CD14-positive monocyte (primary cell): Measurements from ENCODE around the gene SERPINB13. TPM values are rescaled to one million over a fixed set of nuclear protein-coding genes. Genes with fewer than 3 reads are reported as not detected.

Source experiments
- DNase-seq, 3 donors: peaks; one replicate each; pipeline ENCODE4 v3.0.0-alpha.2; 2011 to 2022
- H2AFZ ChIP-seq: 2 replicates; pipeline ENCODE4 v1.6.0; 2012; ENCODE audit warnings: mild to moderate bottlenecking, low read depth, low read length, inconsistent platforms; ENCODE audit not compliant: insufficient read depth, poor library complexity, severe bottlenecking
- H3K27ac ChIP-seq, 2 donors: 1 replicate in 1 of 2; 2 replicates in 1 of 2; pipeline ENCODE4 v1.5.1; 2012 to 2013; ENCODE audit warnings: low read length in 2 of 2, control low read depth in 1 of 2, inconsistent platforms in 1 of 2, low read depth in 1 of 2, mild to moderate bottlenecking in 1 of 2
- H3K27me3 ChIP-seq, 2 donors: one replicate each; pipeline versions ENCODE4 v1.6.0 to v1.6.1; 2011 to 2013; ENCODE audit warnings: low read length in 2 of 2; ENCODE audit not compliant: control insufficient read depth in 2 of 2, insufficient read depth in 2 of 2
- H3K36me3 ChIP-seq, 2 donors: replicated peaks in 1 of 2; 1 replicate in 1 of 2; 2 replicates in 1 of 2; pipeline versions ENCODE4 v1.5.1 to v1.6.1; 2012 to 2013; ENCODE audit warnings: low read length in 2 of 2, control low read depth in 1 of 2, inconsistent platforms in 1 of 2, mild to moderate bottlenecking in 1 of 2; ENCODE audit not compliant: insufficient read depth in 2 of 2, control insufficient read depth in 1 of 2
- H3K4me1 ChIP-seq, 2 donors: 1 replicate in 1 of 2; 2 replicates in 1 of 2; pipeline versions ENCODE4 v1.5.1 to v1.6.1; 2012 to 2013; ENCODE audit warnings: low read length in 2 of 2, control low read depth in 1 of 2, inconsistent platforms in 1 of 2, mild to moderate bottlenecking in 1 of 2, moderate library complexity in 1 of 2; ENCODE audit not compliant: insufficient read depth in 2 of 2, control insufficient read depth in 1 of 2
- H3K4me2 ChIP-seq: replicated peaks from 2 replicates; pipeline ENCODE3; 2012; ENCODE audit warnings: low read length, moderate library complexity, mild to moderate bottlenecking; ENCODE audit not compliant: poor library complexity, severe bottlenecking; ENCODE audit errors: extremely low read depth
- H3K4me3 ChIP-seq, 3 experiments: fragments of 200-600 bp in 1 of 3; sonication (generic) in 1 of 3; replicated peaks in 1 of 3; 1 replicate in 2 of 3; 2 replicates in 1 of 3; pipeline ENCODE4 v1.5.1; 2011 to 2013; ENCODE audit warnings: low read length in 3 of 3, mild to moderate bottlenecking in 3 of 3, control low read depth in 2 of 3, low read depth in 2 of 3, inconsistent platforms in 1 of 3, moderate library complexity in 1 of 3
- H3K79me2 ChIP-seq: 2 replicates; pipeline ENCODE4 v1.6.0; 2012; ENCODE audit warnings: mild to moderate bottlenecking, control low read depth, inconsistent platforms, low read length, moderate library complexity; ENCODE audit not compliant: insufficient read depth
- H3K9ac ChIP-seq: 2 replicates; pipeline ENCODE4 v1.6.0; 2017; ENCODE audit warnings: low read length, mild to moderate bottlenecking; ENCODE audit not compliant: insufficient read depth, poor library complexity, severe bottlenecking
- H3K9me3 ChIP-seq, 2 donors: replicated peaks in 1 of 2; 1 replicate in 1 of 2; 2 replicates in 1 of 2; pipeline versions ENCODE4 v1.5.1 to v1.6.1; 2012 to 2013; ENCODE audit warnings: low read length in 2 of 2, control low read depth in 1 of 2; ENCODE audit not compliant: control insufficient read depth in 1 of 2, insufficient read depth in 1 of 2
- H4K20me1 ChIP-seq: 2 replicates; pipeline ENCODE4 v1.6.0; 2012; ENCODE audit warnings: mild to moderate bottlenecking, low read length, control low read depth, moderate library complexity; ENCODE audit not compliant: insufficient read depth
- H3K27ac Mint-ChIP-seq, 7 donors: one replicate each; pipeline ENCODE4 v1.8.0; 2020; ENCODE audit warnings: mild to moderate bottlenecking in 7 of 7, mixed read lengths in 7 of 7, moderate library complexity in 6 of 7, inconsistent platforms in 2 of 7
- H3K27me3 Mint-ChIP-seq, 3 donors: one replicate each; pipeline ENCODE4 v1.8.0; 2021 to 2022; ENCODE audit warnings: low read depth in 3 of 3, mild to moderate bottlenecking in 3 of 3, mixed read lengths in 3 of 3, moderate library complexity in 3 of 3, inconsistent platforms in 1 of 3
- H3K36me3 Mint-ChIP-seq, 2 donors: one replicate each; pipeline ENCODE4 v1.8.0; 2020; ENCODE audit warnings: mixed read lengths in 2 of 2, inconsistent platforms in 1 of 2, mild to moderate bottlenecking in 1 of 2
- H3K4me1 Mint-ChIP-seq: one replicate; pipeline ENCODE4 v1.8.0; 2020; ENCODE audit warnings: mild to moderate bottlenecking, mixed read lengths
- H3K4me3 Mint-ChIP-seq, 2 donors: one replicate each; pipeline ENCODE4 v1.8.0; 2020; ENCODE audit warnings: mild to moderate bottlenecking in 2 of 2, mixed read lengths in 2 of 2, moderate library complexity in 1 of 2
- H3K9me3 Mint-ChIP-seq, 7 donors: one replicate each; pipeline ENCODE4 v1.8.0; 2020 to 2022; ENCODE audit warnings: mixed read lengths in 7 of 7, mild to moderate bottlenecking in 6 of 7, moderate library complexity in 6 of 7, inconsistent platforms in 2 of 7
- CTCF ChIP-seq: fragments of 200-600 bp; IDR thresholded peaks from one replicate; pipeline ENCODE4 v1.8.0; 2022; ENCODE audit warnings: antibody characterized with exemption, mild to moderate bottlenecking
- WGBS: methylation state at CpG from one replicate; pipeline ENCODE4 v1.1.5; 2013; ENCODE audit warnings: missing lambda C conversion rate; ENCODE audit not compliant: insufficient coverage; 5-methylcytosine and 5-hydroxymethylcytosine counted together
- intact Hi-C, 2 donors: fragments of 100-400 bp; cut with micrococcal nuclease; formaldehyde crosslinking; loops; one replicate each; pipeline versions ENCODE4 v1.15.0 to v1.15.1; 2023
- polyA plus RNA-seq, 3 donors: library from polyadenylated mRNA; depleted of rRNA in 1 of 3; unstranded in 2 of 3; stranded (reverse) in 1 of 3; fragments of 300-500 nt in 2 of 3; fragments of >200 nt in 1 of 3; fragmentation: Illumina TruSeq in 2 of 3; gene quantifications; 1 replicate in 2 of 3; 2 replicates in 1 of 3; pipeline ENCODE4 v1.2.3, GENCODE V29; 2012 to 2021

The SERPINB13 gene
- polyA plus RNA-seq, 3 donors, result not detected

GRCh38 chr18:63586431-63586830 lies 712 bp upstream of the SERPINB13 start:
- no peaks in the 10 kb centered on the region for H3K36me3 ChIP-seq
- Mint-ChIP-seq H3K27me3 (no peaks in the 10 kb centered on the region), H3K9me3 (peaks cover 3 to 10% (median 7%) of the 10 kb centered on the region in 7 donors), H3K36me3 (no peaks in the 10 kb centered on the region), H3K4me3 (no peak overlapping the region), H3K27ac (no peak overlapping the region), H3K4me1 (peaks cover 47% of the 10 kb centered on the region)
- H3K9ac ChIP-seq, result no peak overlapping the region
- peaks cover 44 to 48% of the 10 kb centered on the region in 2 donors for H3K4me1 ChIP-seq
- no peak overlapping the region for H3K4me2 ChIP-seq
- no peak for TF ChIP-seq CTCF
- H4K20me1 ChIP-seq, result no peaks in the 10 kb centered on the region
- DNase-seq, result no peak
- H3K27me3 ChIP-seq, result no peaks in the 10 kb centered on the region
- H3K9me3 ChIP-seq, result no peaks in the 10 kb centered on the region
- no peaks in the 10 kb centered on the region for H3K79me2 ChIP-seq
- H3K27ac ChIP-seq, result no peak overlapping the region
- intact Hi-C loops, result no loop called here
- no peak overlapping the region for H3K4me3 ChIP-seq
- no peak overlapping the region for H2AFZ ChIP-seq
- 100% methylated on average over 4 of the region's 4 CpGs for WGBS

- H3K4me1 Mint-ChIP-seq, result peaks cover 47% of the 10 kb centered on the region
- no CpG with 5 or more reads among the region's 5 CpGs for WGBS
These were observed 1.8 kb downstream of the SERPINB13 start for GRCh38 chr18:63588909-63589308.

More at GRCh38 chr18:63588909-63589308, 1.8 kb downstream of the SERPINB13 start:
- no peak overlapping the region for H3K4me3 ChIP-seq
- H3K27ac Mint-ChIP-seq, result no peak overlapping the region
- H3K36me3 ChIP-seq, result no peaks in the 10 kb centered on the region
- TF ChIP-seq CTCF, result no peak
- no peak overlapping the region for H2AFZ ChIP-seq
- H4K20me1 ChIP-seq, result no peaks in the 10 kb centered on the region
- no peak overlapping the region for H3K27ac ChIP-seq
- DNase-seq, result peak in 1 of 3 donors; percentile 10
- H3K9ac ChIP-seq, result no peak overlapping the region
- H3K9me3 Mint-ChIP-seq, result peaks cover 3 to 13% (median 7%) of the 10 kb centered on the region in 7 donors
- H3K27me3 ChIP-seq, result no peaks in the 10 kb centered on the region
- H3K36me3 Mint-ChIP-seq, result peaks cover 0 to 3% of the 10 kb centered on the region in 2 donors
- H3K27me3 Mint-ChIP-seq, result peaks cover 0 to 1% (median 0%) of the 10 kb centered on the region in 3 donors
- no peak overlapping the region for H3K4me2 ChIP-seq
- intact Hi-C loops, result no loop called here
- H3K9me3 ChIP-seq, result no peaks in the 10 kb centered on the region
- no peak overlapping the region for H3K4me3 Mint-ChIP-seq
- H3K4me1 ChIP-seq, result peaks cover 44 to 48% of the 10 kb centered on the region in 2 donors
- H3K79me2 ChIP-seq, result no peaks in the 10 kb centered on the region
